Measurements from ENCODE around the gene SPDL1.

DNA sequence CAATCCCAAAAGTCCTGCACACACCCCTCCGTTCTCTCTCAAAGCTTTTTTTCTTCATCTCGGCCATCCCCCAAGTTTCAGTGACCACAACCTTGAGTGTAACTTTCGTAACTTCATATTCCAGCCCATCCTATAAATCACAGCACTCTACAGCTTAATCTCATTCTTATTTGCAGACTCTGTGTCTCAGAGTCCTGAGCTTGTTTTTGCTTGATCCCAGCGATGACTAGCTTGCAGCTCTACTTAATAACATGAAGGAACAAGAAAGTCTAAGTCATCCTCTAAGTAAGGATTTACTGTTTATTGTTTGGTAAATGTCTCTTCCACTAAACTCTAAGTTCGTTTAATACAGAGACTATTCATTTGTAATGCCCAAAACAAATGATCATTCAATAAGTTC lies 2.6 kb upstream of the SPDL1 start:
- TF ChIP-seq, protein P1, sequence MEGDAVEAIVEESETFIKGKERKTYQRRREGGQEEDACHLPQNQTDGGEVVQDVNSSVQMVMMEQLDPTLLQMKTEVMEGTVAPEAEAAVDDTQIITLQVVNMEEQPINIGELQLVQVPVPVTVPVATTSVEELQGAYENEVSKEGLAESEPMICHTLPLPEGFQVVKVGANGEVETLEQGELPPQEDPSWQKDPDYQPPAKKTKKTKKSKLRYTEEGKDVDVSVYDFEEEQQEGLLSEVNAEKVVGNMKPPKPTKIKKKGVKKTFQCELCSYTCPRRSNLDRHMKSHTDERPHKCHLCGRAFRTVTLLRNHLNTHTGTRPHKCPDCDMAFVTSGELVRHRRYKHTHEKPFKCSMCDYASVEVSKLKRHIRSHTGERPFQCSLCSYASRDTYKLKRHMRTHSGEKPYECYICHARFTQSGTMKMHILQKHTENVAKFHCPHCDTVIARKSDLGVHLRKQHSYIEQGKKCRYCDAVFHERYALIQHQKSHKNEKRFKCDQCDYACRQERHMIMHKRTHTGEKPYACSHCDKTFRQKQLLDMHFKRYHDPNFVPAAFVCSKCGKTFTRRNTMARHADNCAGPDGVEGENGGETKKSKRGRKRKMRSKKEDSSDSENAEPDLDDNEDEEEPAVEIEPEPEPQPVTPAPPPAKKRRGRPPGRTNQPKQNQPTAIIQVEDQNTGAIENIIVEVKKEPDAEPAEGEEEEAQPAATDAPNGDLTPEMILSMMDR (conservative IDR thresholded peaks at IDR 0.05; ENCODE audit: low read depth, low read length), result no peak
- TF ChIP-seq EZH2phosphoT487 (IDR thresholded peaks at IDR 0.05; ENCODE audit: borderline replicate concordance, low read length), result no peak
